Esophagus muscularis mucosa (tissue), 4 donors: ENCODE measurements around the gene NUP98. TPM values are rescaled to one million over a fixed set of nuclear protein-coding genes. Genes with fewer than 3 reads are reported as not detected.
"Not testable (repeated sequence)": the region's sequence is repeated elsewhere in the genome, so short reads cannot be mapped to it uniquely, and the experiment has no call there.

Experiments
- DNase-seq: peaks from one replicate; pipeline ENCODE4 v3.0.0-alpha.2; 2017; ENCODE audit errors: extremely low spot score
- H3K27ac ChIP-seq, 4 donors: fragments of 200-600 bp; sonication (generic); replicated peaks in 1 of 4; 1 replicate in 3 of 4; 2 replicates in 1 of 4; pipeline ENCODE4 v1.5.1; 2016 to 2019; ENCODE audit warnings: mild to moderate bottlenecking in 1 of 4
- H3K27me3 ChIP-seq, 4 donors: fragments of 200-600 bp; sonication (generic); one replicate each; pipeline versions ENCODE4 v1.5.1 to v1.6.0; 2016 to 2019
- H3K36me3 ChIP-seq, 4 donors: fragments of 200-600 bp; sonication (generic); one replicate each; pipeline ENCODE4 v1.5.1; 2016 to 2019
- H3K4me1 ChIP-seq, 4 donors: fragments of 200-600 bp; sonication (generic); one replicate each; pipeline ENCODE4 v1.5.1; 2016 to 2019
- H3K4me3 ChIP-seq, 4 donors: fragments of 200-600 bp; sonication (generic); 1 replicate in 2 of 4; 2 replicates in 2 of 4; pipeline ENCODE4 v1.5.1; 2016 to 2019; ENCODE audit warnings: mild to moderate bottlenecking in 4 of 4, moderate library complexity in 1 of 4
- H3K9me3 ChIP-seq, 4 donors: fragments of 200-600 bp; sonication (generic); 1 replicate in 3 of 4; 2 replicates in 1 of 4; pipeline ENCODE4 v1.5.1; 2016 to 2019
- CTCF ChIP-seq, 3 experiments: fragments of 200-600 bp in 2 of 3; fragments of 450-650 bp in 1 of 3; sonication (generic) in 2 of 3; IDR thresholded peaks; one replicate each; pipeline ENCODE4 v1.5.1; 2017 to 2019; ENCODE audit warnings: antibody characterized with exemption in 3 of 3, mild to moderate bottlenecking in 2 of 3, moderate library complexity in 1 of 3
- EP300 ChIP-seq: sonication (generic); formaldehyde crosslinking; IDR thresholded peaks from one replicate; pipeline ENCODE4 v1.6.1; 2017; ENCODE audit warnings: antibody characterized with exemption
- POLR2A ChIP-seq: fragments of 450-650 bp; IDR thresholded peaks from one replicate; pipeline ENCODE4 v1.6.1; 2017; ENCODE audit warnings: antibody characterized with exemption, moderate library complexity, mild to moderate bottlenecking, low read depth
- POLR2AphosphoS5 ChIP-seq, 2 donors: sonication (generic); formaldehyde crosslinking; IDR thresholded peaks; one replicate each; pipeline ENCODE4 v1.6.1; 2017; ENCODE audit warnings: antibody characterized with exemption in 2 of 2
- WGBS: methylation state at CpG from one replicate; pipeline ENCODE4 v1.1.5; 2018; 5-methylcytosine and 5-hydroxymethylcytosine counted together
- intact Hi-C: fragments of 100-400 bp; cut with DNase I; formaldehyde crosslinking; loops from one replicate; pipeline ENCODE4 v1.15.1; 2023
- total RNA-seq, 4 donors: library from RNA; depleted of rRNA; stranded (reverse); fragments of >200 nt; gene quantifications; one replicate each; pipeline versions ENCODE4 v1.1.0 to v1.2.1, GENCODE V29; 2016

Gene NUP98
- total RNA-seq, 4 donors from 2014 or later = 67.7 to 117 (median 89.8) TPM

- peaks cover 54 to 99% (median 89%) of the 10 kb centered on the region in 4 donors for H3K36me3 ChIP-seq
- TF ChIP-seq POLR2A (no peak), EP300 (no peak)
- intact Hi-C loops = no loop called here
- no peak overlapping the region for H3K4me3 ChIP-seq
- WGBS = 87% methylated on average over 4 of the region's 4 CpGs
- no peaks in the 10 kb centered on the region for H3K27me3 ChIP-seq
- H3K9me3 ChIP-seq = no peaks in the 10 kb centered on the region
- H3K4me1 ChIP-seq = peaks cover 0 to 7% (median 2%) of the 10 kb centered on the region in 4 donors
- DNase-seq = no peak
- H3K27ac ChIP-seq = no peak overlapping the region
These were observed 24.2 kb downstream of the NUP98 start for GRCh38 chr11:3773180-3773579.

GRCh38 chr11:3767536-3767935 lies 29.8 kb downstream of the NUP98 start:
- Histone ChIP-seq H3K4me3 (no peak overlapping the region), H3K36me3 (peaks cover 71 to 100% (median 95%) of the 10 kb centered on the region in 4 donors), H3K27me3 (no peaks in the 10 kb centered on the region), H3K27ac (no peak overlapping the region), H3K9me3 (no peaks in the 10 kb centered on the region), H3K4me1 (no peaks in the 10 kb centered on the region)
- DNase-seq = no peak
- 67% methylated on average over 3 of the region's 3 CpGs for WGBS
- intact Hi-C loops = no loop called here
- TF ChIP-seq POLR2A (no peak), CTCF (IDR thresholded peaks at IDR 0.05) (no peak), POLR2AphosphoS5 (IDR thresholded peaks at IDR 0.05) (no peak), EP300 (no peak)

- H3K27me3 ChIP-seq, H3K4me1 ChIP-seq, H3K27ac ChIP-seq, H3K4me3 ChIP-seq, H3K9me3 ChIP-seq, intact Hi-C loops: not testable (repeated sequence)
- H3K36me3 ChIP-seq = peaks cover 71 to 100% (median 97%) of the 10 kb centered on the region in 4 donors
- DNase-seq = peak; percentile 12
- 88% methylated on average over 9 of the region's 9 CpGs for WGBS
These were observed 30.5 kb downstream of the NUP98 start for GRCh38 chr11:3766836-3767235.

- DNase-seq = no peak
- no peak overlapping the region for H3K4me3 ChIP-seq
- no peaks in the 10 kb centered on the region for H3K27me3 ChIP-seq
- intact Hi-C loops = loop anchor here (5.0 kb wide), 1 partner anchor 37 kb away; no protein-coding TSS in a partner anchor
- no peaks in the 10 kb centered on the region for H3K4me1 ChIP-seq
- no peaks in the 10 kb centered on the region for H3K9me3 ChIP-seq
- no peak overlapping the region for H3K27ac ChIP-seq
- peaks cover 81 to 100% (median 96%) of the 10 kb centered on the region in 4 donors for H3K36me3 ChIP-seq
- WGBS = 96% methylated on average over 4 of the region's 4 CpGs
- TF ChIP-seq POLR2A (no peak), CTCF (IDR thresholded peaks at IDR 0.05) (no peak), POLR2AphosphoS5 (IDR thresholded peaks at IDR 0.05) (no peak), EP300 (no peak)
These were observed 33.1 kb downstream of the NUP98 start for GRCh38 chr11:3764266-3764665.

GRCh38 chr11:3755151-3755550 lies 42.2 kb downstream of the NUP98 start:
- WGBS = 91% methylated on average over 6 of the region's 6 CpGs

More at GRCh38 chr11:3755151-3755550, 42.2 kb downstream of the NUP98 start:
- intact Hi-C loops = no loop called here
- TF ChIP-seq EP300 (no peak), CTCF (IDR thresholded peaks at IDR 0.05) (no peak), POLR2A (no peak), POLR2AphosphoS5 (IDR thresholded peaks at IDR 0.05) (no peak)
- peaks cover 58 to 100% (median 89%) of the 10 kb centered on the region in 4 donors for H3K36me3 ChIP-seq
- no peaks in the 10 kb centered on the region for H3K27me3 ChIP-seq
- H3K27ac ChIP-seq = no peak overlapping the region
- no peaks in the 10 kb centered on the region for H3K4me1 ChIP-seq
- H3K9me3 ChIP-seq = no peaks in the 10 kb centered on the region
- H3K4me3 ChIP-seq = no peak overlapping the region
- no peak for DNase-seq
